Caco-2 (cell line): ENCODE data around the gene LRFN4. TPM values are rescaled to one million over a fixed set of nuclear protein-coding genes. Genes with fewer than 3 reads are reported as not detected.

Experiments used
- BruUV-seq: library from RNA; stranded (reverse); fragments of 400-500 nt; replicated peaks from 2 replicates; lab custom pipeline; 2021; lab: Mats Ljungman, UMichigan
- CTCF ChIA-PET: fragments of 300-600 bp; sonication (Branson Sonifier 250); formaldehyde crosslinking; loops from one replicate; lab custom pipeline; 2022; ENCODE audit warnings: antibody characterized with exemption; lab: Charles Lee
- POLR2A ChIA-PET: fragments of 300-600 bp; sonication (Branson Sonifier 250); formaldehyde crosslinking; loops from one replicate; lab custom pipeline; 2022; ENCODE audit warnings: antibody characterized with exemption; lab: Charles Lee
- DNase-seq, 2 experiments: peaks; one replicate each; pipeline versions ENCODE4 v3.0.0 to v3.0.0-alpha.2; 2020 to 2022
- H3K27me3 ChIP-seq: replicated peaks from 2 replicates; pipeline ENCODE4 v1.6.0; 2011; ENCODE audit warnings: low read length; ENCODE audit not compliant: control insufficient read depth, insufficient read depth
- H3K36me3 ChIP-seq: 2 replicates; pipeline ENCODE4 v1.5.1; 2011; ENCODE audit warnings: low read length; ENCODE audit not compliant: control insufficient read depth, insufficient read depth
- H3K4me1 ChIP-seq: fragments of 250-450 bp; sonication (Bioruptor Pico); 2 replicates; pipeline ENCODE4 v1.5.1; 2020; ENCODE audit warnings: mild to moderate bottlenecking
- H3K4me3 ChIP-seq: 2 replicates; pipeline ENCODE4 v1.5.1; 2011; ENCODE audit warnings: low read depth, mild to moderate bottlenecking, control low read depth, low read length
- H3K9me3 ChIP-seq: fragments of 250-450 bp; sonication (Bioruptor Pico); 2 replicates; pipeline ENCODE4 v1.5.1; 2020; ENCODE audit warnings: mild to moderate bottlenecking, moderate library complexity
- H3K27ac Mint-ChIP-seq: one replicate; pipeline ENCODE4 v1.8.0; 2022; ENCODE audit warnings: mixed read lengths; ENCODE audit not compliant: unreplicated experiment
- H3K27me3 Mint-ChIP-seq: one replicate; pipeline ENCODE4 v1.8.0; 2022; ENCODE audit warnings: mixed read lengths; ENCODE audit not compliant: insufficient read depth, unreplicated experiment
- H3K36me3 Mint-ChIP-seq: one replicate; pipeline ENCODE4 v1.8.0; 2022; ENCODE audit warnings: mild to moderate bottlenecking, mixed read lengths; ENCODE audit not compliant: insufficient read depth, unreplicated experiment
- H3K4me1 Mint-ChIP-seq: one replicate; pipeline ENCODE4 v1.8.0; 2022; ENCODE audit warnings: low read depth, mixed read lengths; ENCODE audit not compliant: unreplicated experiment
- H3K4me3 Mint-ChIP-seq: one replicate; pipeline ENCODE4 v1.8.0; 2022; ENCODE audit warnings: mild to moderate bottlenecking, moderate library complexity, mixed read lengths; ENCODE audit not compliant: unreplicated experiment
- H3K9me3 Mint-ChIP-seq: one replicate; pipeline ENCODE4 v1.8.0; 2022; ENCODE audit warnings: mixed read lengths; ENCODE audit not compliant: unreplicated experiment
- CTCF ChIP-seq, 2 experiments: fragments of 200-600 bp in 1 of 2; IDR thresholded peaks; 1 replicate in 1 of 2; 2 replicates in 1 of 2; pipeline versions ENCODE4 v1.5.1 to v1.8.0; 2011 to 2022; ENCODE audit warnings: antibody characterized with exemption in 1 of 2, control low read depth in 1 of 2, inconsistent platforms in 1 of 2, low read depth in 1 of 2, low read length in 1 of 2, mild to moderate bottlenecking in 1 of 2, moderate library complexity in 1 of 2; ENCODE audit not compliant: insufficient read depth in 1 of 2, severe bottlenecking in 1 of 2, unreplicated experiment in 1 of 2
- intact Hi-C: fragments of 100-400 bp; cut with micrococcal nuclease; formaldehyde crosslinking; loops from one replicate; pipeline ENCODE4 v1.10.0; 2022; ENCODE audit not compliant: unreplicated experiment
- total RNA-seq: library from RNA; stranded (reverse); gene quantifications from 2 replicates; pipeline ENCODE4 v1.2.3, GENCODE V29; 2022

LRFN4 gene
- total RNA-seq, 1 experiment from 2014 or later: 14.1 TPM

DNA sequence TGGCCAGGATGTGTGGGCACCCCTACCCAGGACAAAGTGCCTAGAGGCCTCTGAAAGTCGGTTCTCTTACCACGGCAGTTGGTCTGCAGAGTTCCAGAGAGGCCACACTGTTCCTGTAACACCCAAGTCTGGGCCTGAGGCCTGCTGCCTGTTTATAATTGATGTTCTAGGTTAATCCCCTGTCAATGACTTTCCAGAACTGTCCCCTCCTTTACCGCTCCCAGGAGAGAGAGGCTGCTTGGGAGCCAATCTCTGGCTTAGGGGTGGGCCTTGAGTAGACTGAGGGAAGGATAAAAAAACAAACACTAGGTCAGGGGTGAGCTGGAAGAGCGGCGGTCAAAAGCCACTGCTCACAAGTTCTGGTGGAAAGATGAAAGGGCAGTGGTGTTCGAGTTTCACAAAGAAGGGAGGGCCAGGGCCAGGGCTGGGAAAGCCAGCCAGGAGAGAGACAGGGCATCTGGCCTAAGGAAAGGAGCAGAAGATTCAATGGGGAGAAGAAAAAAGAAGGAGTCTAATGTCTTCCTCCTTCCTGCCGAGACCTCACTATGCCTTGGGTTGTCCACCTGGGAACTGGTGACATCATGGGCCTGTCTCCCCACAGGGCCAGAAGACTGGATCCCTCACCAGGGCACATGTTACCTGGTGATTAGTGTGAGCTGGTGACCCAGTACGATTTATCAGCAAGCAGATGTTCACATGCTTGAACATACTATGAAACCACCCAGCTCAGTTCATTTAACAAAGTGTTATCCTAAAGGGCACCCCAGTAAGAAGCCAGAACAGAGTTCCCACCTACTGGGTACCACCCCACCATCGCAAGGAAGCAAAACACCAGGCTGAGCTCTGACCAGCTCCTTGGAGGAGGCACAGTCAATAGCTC lies 51.1 kb downstream of the LRFN4 start:
- intact Hi-C loops: no loop called here
- peaks cover 7% of the 10 kb centered on the region for H3K4me1 Mint-ChIP-seq
- H3K27ac Mint-ChIP-seq: peak overlapping the region; percentile 17
- Histone ChIP-seq H3K4me1 (peaks cover 13% of the 10 kb centered on the region), H3K36me3 (no peaks in the 10 kb centered on the region), H3K4me3 (no peak overlapping the region), H3K9me3 (no peaks in the 10 kb centered on the region), H3K27me3 (no peaks in the 10 kb centered on the region)
- no peak for DNase-seq
- no peaks in the 10 kb centered on the region for H3K9me3 Mint-ChIP-seq
- ChIA-PET POLR2A (no interaction called here), CTCF (no interaction called here)
- no TSS peak for BruUV-seq
- no peak for TF ChIP-seq CTCF (IDR thresholded peaks at IDR 0.05; ENCODE audit: insufficient read depth in 1 of 2, low read depth in 1 of 2, low read length in 1 of 2, severe bottlenecking in 1 of 2, unreplicated experiment in 1 of 2)
- H3K36me3 Mint-ChIP-seq: no peaks in the 10 kb centered on the region
- no peaks in the 10 kb centered on the region for H3K27me3 Mint-ChIP-seq
- H3K4me3 Mint-ChIP-seq: no peak overlapping the region

- CTCF ChIA-PET: no interaction called here
- Mint-ChIP-seq H3K27ac (no peak overlapping the region), H3K4me1 (peaks cover 4% of the 10 kb centered on the region), H3K27me3 (no peaks in the 10 kb centered on the region), H3K4me3 (no peak overlapping the region), H3K9me3 (no peaks in the 10 kb centered on the region), H3K36me3 (no peaks in the 10 kb centered on the region)
- no peaks in the 10 kb centered on the region for H3K9me3 ChIP-seq
- H3K4me1 ChIP-seq: peaks cover 9% of the 10 kb centered on the region
- no peak for DNase-seq
- BruUV-seq: no TSS peak
- H3K27me3 ChIP-seq: no peaks in the 10 kb centered on the region
- TF ChIP-seq CTCF (IDR thresholded peaks at IDR 0.05; ENCODE audit: insufficient read depth in 1 of 2, low read depth in 1 of 2, low read length in 1 of 2, severe bottlenecking in 1 of 2, unreplicated experiment in 1 of 2): no peak
- POLR2A ChIA-PET: interaction anchor here (0.5 kb wide), 1 partner anchor 19 kb away, joined by 4 read pairs; no protein-coding TSS in a partner anchor
- H3K4me3 ChIP-seq: no peak overlapping the region
- H3K36me3 ChIP-seq: no peaks in the 10 kb centered on the region
- intact Hi-C loops: no loop called here
Observed at GRCh38 chr11:66909181-66909580, 52.3 kb downstream of the LRFN4 start.

GRCh38 chr11:66910016-66910415 lies 53.2 kb downstream of the LRFN4 start:
- no peaks in the 10 kb centered on the region for H3K36me3 ChIP-seq
- Mint-ChIP-seq H3K4me1 (no peaks in the 10 kb centered on the region), H3K4me3 (no peak overlapping the region), H3K27ac (no peak overlapping the region), H3K36me3 (no peaks in the 10 kb centered on the region), H3K27me3 (no peaks in the 10 kb centered on the region), H3K9me3 (no peaks in the 10 kb centered on the region)
- no peak overlapping the region for H3K4me3 ChIP-seq
- no peak for TF ChIP-seq CTCF (IDR thresholded peaks at IDR 0.05; ENCODE audit: insufficient read depth in 1 of 2, low read depth in 1 of 2, low read length in 1 of 2, severe bottlenecking in 1 of 2, unreplicated experiment in 1 of 2)
- intact Hi-C loops: no loop called here
- H3K4me1 ChIP-seq: peaks cover under 1% of the 10 kb centered on the region; the same call in 1 of the 2 replicates
- no TSS peak for BruUV-seq
- ChIA-PET CTCF (no interaction called here), POLR2A (no interaction called here)
- H3K9me3 ChIP-seq: no peaks in the 10 kb centered on the region
- no peak for DNase-seq
- no peaks in the 10 kb centered on the region for H3K27me3 ChIP-seq

Other genes starting within 250 kb of the LRFN4 start
- 160 and 173 TPM in 2 replicates for gene RBM14, start 240.4 kb upstream of the LRFN4 start, total RNA-seq
- 257 and 273 TPM in 2 replicates for gene RBM4, start 218.4 kb upstream of the LRFN4 start, total RNA-seq
- 39.8 and 45.8 TPM in 2 replicates for gene RBM4B, start 179.2 kb upstream of the LRFN4 start, total RNA-seq
- 37.6 and 45.0 TPM in 2 replicates for gene SPTBN2, start 127.8 kb upstream of the LRFN4 start, total RNA-seq
- 57.6 and 60.7 TPM in 2 replicates for gene RCE1, start 13.6 kb upstream of the LRFN4 start, total RNA-seq
- 22.5 and 25.8 TPM in 2 replicates for gene PC, start 101.3 kb downstream of the LRFN4 start, total RNA-seq
- not detected in 2 replicates for gene C11orf86, start 118.2 kb downstream of the LRFN4 start, total RNA-seq
- 0.23 and 0.82 TPM in 2 replicates for gene SYT12, start 166.1 kb downstream of the LRFN4 start, total RNA-seq
- 14.2 and 17.1 TPM in 2 replicates for gene RHOD, start 199.8 kb downstream of the LRFN4 start, total RNA-seq